ENCODE measurements around the gene MAPRE3. TPM values are rescaled to one million over a fixed set of nuclear protein-coding genes. Genes with fewer than 3 reads are reported as not detected.

The MAPRE3 gene
- total RNA-seq, 2 experiments from 2014 or later = 4.4 TPM

- CTCF ChIA-PET = interaction anchor here (0.8 to 1.6 kb wide), 6 partner anchors 11 to 304 kb away, joined by 3 to 9 read pairs (median 4); no protein-coding TSS in a partner anchor
- peaks cover 7% of the 10 kb centered on the region for H3K4me1 Mint-ChIP-seq (ENCODE audit: low read depth)
- H3K27me3 Mint-ChIP-seq = peaks cover 3% of the 10 kb centered on the region
- H3K27ac Mint-ChIP-seq = no peak overlapping the region
- intact Hi-C loops (cut with micrococcal nuclease) = no loop called here
- no peak for DNase-seq
- no peak overlapping the region for H3K4me3 Mint-ChIP-seq
- no peaks in the 10 kb centered on the region for H3K9me3 Mint-ChIP-seq
- POLR2A ChIA-PET = no interaction called here
- H3K36me3 Mint-ChIP-seq = no peaks in the 10 kb centered on the region
These were observed 5.2 kb downstream of the MAPRE3 start for GRCh38 chr2:26975656-26976055.

DNA sequence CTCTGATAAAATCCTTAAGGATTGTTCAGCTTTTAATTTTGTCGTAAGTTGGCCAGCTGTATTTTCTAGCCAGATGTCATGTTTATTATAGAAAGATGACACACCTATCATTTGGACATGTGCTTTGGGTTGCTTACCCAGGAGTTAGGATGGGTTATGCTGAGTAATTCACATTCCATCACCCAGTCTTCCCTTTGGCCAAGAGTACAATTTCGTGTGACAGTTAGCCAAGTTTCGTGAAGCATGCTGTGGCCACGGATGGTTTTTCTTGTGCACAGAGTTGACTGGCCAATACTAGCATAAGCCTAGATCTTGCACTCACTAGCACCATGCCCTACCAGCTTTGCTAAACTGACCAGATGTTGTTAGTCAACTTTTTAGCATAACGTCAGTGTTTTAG lies 5.8 kb downstream of the MAPRE3 start:
- H3K9me3 Mint-ChIP-seq = no peaks in the 10 kb centered on the region
- peaks cover 3% of the 10 kb centered on the region for H3K4me1 Mint-ChIP-seq (ENCODE audit: low read depth)
- no peak for DNase-seq
- H3K4me3 Mint-ChIP-seq = no peak overlapping the region
- CTCF ChIA-PET = interaction anchor here (0.8 to 1.6 kb wide), 7 partner anchors 12 to 304 kb away, joined by 3 to 9 read pairs (median 4); no protein-coding TSS in a partner anchor
- H3K27ac Mint-ChIP-seq = no peak overlapping the region
- POLR2A ChIA-PET = no interaction called here
- intact Hi-C loops (cut with micrococcal nuclease) = no loop called here
- peaks cover 3% of the 10 kb centered on the region for H3K27me3 Mint-ChIP-seq
- no peaks in the 10 kb centered on the region for H3K36me3 Mint-ChIP-seq

DNA sequence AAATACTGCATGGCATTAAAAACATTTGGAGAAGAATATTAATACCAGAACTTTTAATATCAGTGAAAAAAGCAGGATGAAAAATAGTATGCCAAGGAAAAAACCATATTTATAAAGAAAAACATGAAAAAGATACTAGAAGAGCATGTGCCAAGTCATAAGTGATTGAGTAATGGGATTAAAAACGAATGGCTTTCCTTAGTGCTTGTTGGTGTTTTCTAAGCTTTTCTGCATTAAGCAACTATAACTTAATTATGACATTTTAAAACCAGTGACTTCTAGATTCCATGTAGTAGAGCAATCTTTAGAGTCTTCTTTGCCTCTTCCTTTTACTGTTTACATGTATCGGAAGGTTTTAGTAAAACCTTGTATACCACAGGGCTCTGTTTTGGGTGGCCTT lies 6.6 kb downstream of the MAPRE3 start:
- ChIA-PET POLR2A (no interaction called here), CTCF (interaction anchor here (0.8 to 1.0 kb wide), 3 partner anchors 15 to 326 kb away, joined by 3 read pairs; no protein-coding TSS in a partner anchor)
- H3K4me3 Mint-ChIP-seq = no peak overlapping the region
- H3K36me3 Mint-ChIP-seq = no peaks in the 10 kb centered on the region
- no peaks in the 10 kb centered on the region for H3K4me1 Mint-ChIP-seq (ENCODE audit: low read depth)
- no peaks in the 10 kb centered on the region for H3K9me3 Mint-ChIP-seq
- intact Hi-C loops (cut with micrococcal nuclease) = no loop called here
- H3K27me3 Mint-ChIP-seq = peaks cover 3% of the 10 kb centered on the region
- H3K27ac Mint-ChIP-seq = no peak overlapping the region
- DNase-seq = no peak

- intact Hi-C loops (cut with micrococcal nuclease) = no loop called here
- H3K36me3 Mint-ChIP-seq = no peaks in the 10 kb centered on the region
- no peak overlapping the region for H3K4me3 Mint-ChIP-seq
- POLR2A ChIA-PET = no interaction called here
- no peaks in the 10 kb centered on the region for H3K4me1 Mint-ChIP-seq (ENCODE audit: low read depth)
- no peak for DNase-seq
- peaks cover 2% of the 10 kb centered on the region for H3K27me3 Mint-ChIP-seq
- H3K9me3 Mint-ChIP-seq = no peaks in the 10 kb centered on the region
- CTCF ChIA-PET = interaction anchor here (1.0 to 2.1 kb wide), 3 partner anchors 16 to 325 kb away, joined by 3 to 8 read pairs (median 7); no protein-coding TSS in a partner anchor
- H3K27ac Mint-ChIP-seq = no peak overlapping the region
These were observed 7.7 kb downstream of the MAPRE3 start for GRCh38 chr2:26978061-26978596.

GRCh38 chr2:26979741-26980140 lies 9.3 kb downstream of the MAPRE3 start:
- Mint-ChIP-seq H3K4me1 (ENCODE audit: low read depth) (no peaks in the 10 kb centered on the region), H3K27me3 (no peaks in the 10 kb centered on the region), H3K36me3 (no peaks in the 10 kb centered on the region), H3K27ac (no peak overlapping the region), H3K9me3 (no peaks in the 10 kb centered on the region), H3K4me3 (no peak overlapping the region)
- ChIA-PET CTCF (interaction anchor here (2.0 to 2.1 kb wide), 2 partner anchors 18 to 37 kb away, joined by 7 to 8 read pairs; no protein-coding TSS in a partner anchor), POLR2A (no interaction called here)
- intact Hi-C loops (cut with micrococcal nuclease) = no loop called here
- DNase-seq = no peak

DNA sequence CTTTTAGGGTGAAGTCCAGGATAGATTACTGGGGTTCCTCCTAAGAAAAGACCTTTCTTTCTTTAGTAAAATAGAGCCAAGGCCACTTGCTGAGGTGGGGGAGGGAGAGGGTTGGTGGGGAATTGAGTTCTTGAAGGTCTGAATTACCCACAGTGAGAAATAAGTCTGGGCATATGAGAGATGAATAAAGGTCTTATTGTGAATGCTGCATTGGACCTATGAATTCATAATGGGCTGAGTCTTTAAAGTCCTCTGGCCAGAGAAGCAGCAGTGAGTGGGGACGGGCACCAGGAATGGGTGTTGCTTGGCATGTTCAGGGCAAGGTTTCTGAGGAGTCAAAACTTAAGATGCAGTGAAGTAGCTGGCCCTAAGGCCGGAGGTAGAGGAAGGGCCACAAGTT lies 10.5 kb downstream of the MAPRE3 start:
- ChIA-PET CTCF (interaction anchor here (3.2 kb wide), 1 partner anchor 18 kb away, joined by 20 read pairs; no protein-coding TSS in a partner anchor), POLR2A (no interaction called here)
- no peak for DNase-seq
- Mint-ChIP-seq H3K27me3 (no peaks in the 10 kb centered on the region), H3K9me3 (no peaks in the 10 kb centered on the region), H3K27ac (no peak overlapping the region), H3K36me3 (no peaks in the 10 kb centered on the region), H3K4me3 (no peak overlapping the region), H3K4me1 (ENCODE audit: low read depth) (no peaks in the 10 kb centered on the region)
- intact Hi-C loops (cut with micrococcal nuclease) = no loop called here

DNA sequence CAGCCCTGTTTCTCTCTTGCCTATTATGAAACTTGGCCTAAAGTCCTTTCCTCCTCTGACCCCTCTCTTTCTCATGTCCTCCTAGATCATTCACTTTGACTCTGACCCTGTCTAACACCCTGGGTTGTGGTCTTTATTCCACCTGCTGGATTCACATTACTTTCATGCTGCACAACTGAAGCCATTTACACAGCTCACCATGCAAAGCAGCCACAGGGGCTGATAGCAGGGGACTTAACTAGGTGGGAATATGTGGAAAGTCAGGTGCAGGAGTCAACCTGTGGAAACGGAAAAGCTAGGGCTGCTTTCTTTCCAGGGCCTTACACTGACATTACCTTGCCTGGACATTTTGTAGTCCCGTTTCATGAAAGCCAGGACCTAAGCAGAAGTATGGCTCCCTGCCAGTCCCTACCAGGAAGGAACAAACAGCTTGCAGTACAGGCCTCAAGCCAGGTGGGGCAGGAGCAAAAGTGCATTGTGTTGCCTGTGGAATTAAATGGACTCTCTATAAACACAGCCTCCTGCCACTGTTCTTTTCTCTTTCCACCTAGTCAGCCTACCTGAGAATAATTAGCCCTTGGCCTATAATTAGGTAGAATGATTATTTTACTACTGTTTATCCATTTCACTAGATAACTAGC lies 11.8 kb downstream of the MAPRE3 start:
- Mint-ChIP-seq H3K36me3 (no peaks in the 10 kb centered on the region), H3K27me3 (no peaks in the 10 kb centered on the region), H3K4me3 (no peak overlapping the region), H3K9me3 (no peaks in the 10 kb centered on the region), H3K4me1 (ENCODE audit: low read depth) (no peaks in the 10 kb centered on the region), H3K27ac (no peak overlapping the region)
- POLR2A ChIA-PET = no interaction called here
- peak; percentile 20 for DNase-seq
- intact Hi-C loops (cut with micrococcal nuclease) = no loop called here
- CTCF ChIA-PET = interaction anchor here (0.6 to 3.2 kb wide), 6 partner anchors 12 to 60 kb away, joined by 3 to 20 read pairs (median 4); partner anchors contain the start of gene MAPRE3

DNA sequence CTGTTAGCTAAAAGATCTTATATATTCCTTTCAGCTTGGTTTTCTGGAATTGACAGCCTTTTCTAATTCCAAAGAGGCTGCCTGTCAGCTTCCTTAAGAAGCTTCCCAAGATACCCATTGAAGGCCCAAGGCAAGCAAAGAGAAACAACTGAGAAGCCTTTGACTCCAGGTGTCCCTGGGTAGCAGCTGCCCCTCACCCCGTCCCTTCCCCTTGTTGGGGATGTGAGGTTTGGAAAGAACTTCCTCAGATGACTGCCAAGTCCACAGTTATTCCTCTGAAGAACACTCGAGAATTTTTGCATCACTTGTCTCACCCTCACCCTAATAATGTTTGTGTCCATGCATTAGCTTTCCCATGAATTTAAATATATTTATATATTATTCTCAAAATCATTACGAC lies 13.3 kb downstream of the MAPRE3 start:
- ChIA-PET POLR2A (no interaction called here), CTCF (interaction anchor here (0.6 to 3.2 kb wide), 3 partner anchors 21 to 137 kb away, joined by 3 to 20 read pairs (median 4); no protein-coding TSS in a partner anchor)
- Mint-ChIP-seq H3K27me3 (no peaks in the 10 kb centered on the region), H3K4me3 (no peak overlapping the region), H3K4me1 (ENCODE audit: low read depth) (no peaks in the 10 kb centered on the region), H3K27ac (no peak overlapping the region), H3K36me3 (no peaks in the 10 kb centered on the region), H3K9me3 (no peaks in the 10 kb centered on the region)
- DNase-seq = no peak
- intact Hi-C loops (cut with micrococcal nuclease) = no loop called here

DNA sequence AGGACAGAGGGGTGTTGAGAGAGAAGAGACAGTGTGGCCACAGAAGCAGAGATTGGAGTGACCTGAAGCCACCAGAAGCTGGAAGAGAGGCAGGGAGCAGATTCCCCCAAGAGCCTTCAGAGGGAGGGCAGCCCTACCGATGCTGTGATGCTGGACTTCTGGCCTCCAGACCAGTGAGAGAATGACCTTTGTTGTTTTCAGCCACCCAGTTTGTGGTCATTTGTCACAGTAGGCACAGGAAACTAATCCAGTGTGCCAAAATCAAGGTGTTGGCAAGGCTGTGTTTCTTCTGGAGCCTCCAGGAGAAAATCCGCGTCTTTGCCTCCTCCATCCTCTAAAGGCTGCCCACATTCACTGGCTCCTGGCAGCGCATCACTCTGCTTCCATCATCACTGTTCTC lies 15.4 kb downstream of the MAPRE3 start:
- H3K27ac Mint-ChIP-seq = no peak overlapping the region
- no peak for DNase-seq
- H3K4me3 Mint-ChIP-seq = no peak overlapping the region
- no peaks in the 10 kb centered on the region for H3K4me1 Mint-ChIP-seq (ENCODE audit: low read depth)
- CTCF ChIA-PET = interaction anchor here (0.6 kb wide), 1 partner anchor 318 kb away, joined by 3 read pairs; no protein-coding TSS in a partner anchor
- intact Hi-C loops (cut with micrococcal nuclease) = no loop called here
- H3K36me3 Mint-ChIP-seq = no peaks in the 10 kb centered on the region
- H3K27me3 Mint-ChIP-seq = no peaks in the 10 kb centered on the region
- POLR2A ChIA-PET = no interaction called here
- no peaks in the 10 kb centered on the region for H3K9me3 Mint-ChIP-seq

- no peaks in the 10 kb centered on the region for H3K36me3 Mint-ChIP-seq
- H3K4me3 Mint-ChIP-seq = no peak overlapping the region
- H3K27ac Mint-ChIP-seq = no peak overlapping the region
- no peak for DNase-seq
- intact Hi-C loops (cut with micrococcal nuclease) = no loop called here
- POLR2A ChIA-PET = no interaction called here
- H3K27me3 Mint-ChIP-seq = no peaks in the 10 kb centered on the region
- no peaks in the 10 kb centered on the region for H3K9me3 Mint-ChIP-seq
- H3K4me1 Mint-ChIP-seq (ENCODE audit: low read depth) = no peaks in the 10 kb centered on the region
- CTCF ChIA-PET = no interaction called here
These were observed 16.1 kb downstream of the MAPRE3 start for GRCh38 chr2:26986576-26986975.

DNA sequence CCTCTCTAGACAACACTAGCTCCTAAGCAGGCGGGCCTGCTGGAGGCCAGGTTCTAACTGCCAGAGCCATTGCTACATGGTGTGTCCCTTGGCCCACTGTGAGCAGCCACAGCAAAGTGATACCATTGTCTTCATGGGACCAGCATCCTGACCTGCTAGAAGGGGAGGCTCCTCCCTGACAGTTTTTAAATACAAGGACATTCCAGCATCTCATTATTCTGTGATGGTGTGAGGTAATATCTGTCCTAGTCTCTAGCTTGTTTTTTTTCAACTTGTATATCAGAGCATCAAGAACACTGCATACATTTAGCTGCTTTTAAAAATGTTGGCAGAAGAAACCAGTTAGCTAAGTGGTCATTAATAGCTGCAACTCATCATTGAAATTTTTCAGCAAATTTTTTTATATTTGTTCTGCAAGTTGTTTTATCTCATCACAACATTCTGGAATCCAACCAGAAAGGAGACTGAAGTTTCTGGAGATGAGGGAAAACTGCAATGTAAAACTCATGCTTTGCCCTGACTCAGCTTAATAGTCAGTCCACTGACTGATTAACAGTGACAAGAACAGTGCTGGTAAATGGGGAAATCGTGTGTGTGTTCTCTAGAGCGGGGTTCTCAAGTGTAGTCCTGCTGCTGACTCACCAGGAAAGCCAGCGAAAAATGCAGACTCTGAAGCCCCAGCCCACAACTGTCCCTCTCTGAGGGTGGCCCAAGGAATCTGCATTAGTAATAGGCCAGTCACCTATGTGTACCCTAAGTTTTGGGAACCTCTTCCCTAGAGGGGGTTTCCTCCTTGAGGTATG lies 17.8 kb downstream of the MAPRE3 start:
- peaks cover 2% of the 10 kb centered on the region for H3K27me3 Mint-ChIP-seq
- H3K4me1 Mint-ChIP-seq (ENCODE audit: low read depth) = no peaks in the 10 kb centered on the region
- DNase-seq = no peak
- intact Hi-C loops (cut with micrococcal nuclease) = no loop called here
- ChIA-PET POLR2A (no interaction called here), CTCF (interaction anchor here (0.7 to 1.7 kb wide), 3 partner anchors 9 to 28 kb away, joined by 3 to 8 read pairs (median 6); no protein-coding TSS in a partner anchor)
- no peak overlapping the region for H3K4me3 Mint-ChIP-seq
- no peak overlapping the region for H3K27ac Mint-ChIP-seq
- H3K36me3 Mint-ChIP-seq = no peaks in the 10 kb centered on the region
- no peaks in the 10 kb centered on the region for H3K9me3 Mint-ChIP-seq

GRCh38 chr2:26989156-26989555 lies 18.7 kb downstream of the MAPRE3 start:
- CTCF ChIA-PET = no interaction called here
- Mint-ChIP-seq H3K27me3 (peaks cover 2% of the 10 kb centered on the region), H3K9me3 (no peaks in the 10 kb centered on the region), H3K36me3 (no peaks in the 10 kb centered on the region), H3K27ac (no peak overlapping the region), H3K4me1 (ENCODE audit: low read depth) (no peaks in the 10 kb centered on the region), H3K4me3 (no peak overlapping the region)
- DNase-seq = no peak
- intact Hi-C loops (cut with micrococcal nuclease) = no loop called here
- POLR2A ChIA-PET = no interaction called here
